ENCODE data around the gene CACNA2D2. TPM values are rescaled to one million over a fixed set of nuclear protein-coding genes. Genes with fewer than 3 reads are reported as not detected.

CACNA2D2 gene
- total and polyA plus RNA-seq, 2 donors (not counting 1 experiment from before 2014, with no cell fraction given): 0.06 TPM; not detected in 1

DNA sequence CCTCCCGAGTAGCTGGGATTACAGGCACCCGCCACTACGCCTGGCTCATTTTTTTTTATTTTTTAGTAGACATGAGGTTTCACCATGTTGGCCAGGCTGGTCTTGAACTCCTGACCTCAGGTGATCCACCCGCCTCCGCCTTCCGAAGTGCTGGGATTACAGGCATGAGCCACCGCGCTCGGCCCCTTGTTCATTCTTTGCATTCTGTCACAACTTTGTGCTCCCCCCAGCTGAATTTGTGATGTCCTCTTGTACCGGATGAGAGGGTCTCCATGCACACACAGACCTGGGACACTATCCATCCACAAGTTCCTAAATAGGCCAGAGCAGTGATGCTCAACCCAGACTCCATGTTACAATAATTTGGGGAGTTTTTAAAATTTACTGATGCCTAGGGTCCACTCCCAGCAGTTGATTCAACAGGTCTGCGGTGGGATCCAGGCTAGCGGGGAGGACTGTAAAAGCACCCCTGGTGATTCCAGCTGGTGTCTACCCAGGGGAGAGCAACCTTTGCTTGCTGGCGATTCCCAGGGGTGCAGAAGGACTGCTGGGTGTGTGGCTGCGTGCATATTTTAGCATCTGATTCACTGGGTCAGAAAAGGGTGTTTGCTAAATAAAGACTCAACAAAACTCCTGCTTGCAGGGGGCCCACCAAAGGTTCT, 163.8 kb downstream of the CACNA2D2 start:
- Histone ChIP-seq H3K27ac (ENCODE audit: insufficient read depth, low read length) (peak overlapping the region; percentile 82), H3K4me2 (ENCODE audit: extremely low read depth, insufficient read depth, low read length) (peak overlapping the region; percentile 90)

DNA sequence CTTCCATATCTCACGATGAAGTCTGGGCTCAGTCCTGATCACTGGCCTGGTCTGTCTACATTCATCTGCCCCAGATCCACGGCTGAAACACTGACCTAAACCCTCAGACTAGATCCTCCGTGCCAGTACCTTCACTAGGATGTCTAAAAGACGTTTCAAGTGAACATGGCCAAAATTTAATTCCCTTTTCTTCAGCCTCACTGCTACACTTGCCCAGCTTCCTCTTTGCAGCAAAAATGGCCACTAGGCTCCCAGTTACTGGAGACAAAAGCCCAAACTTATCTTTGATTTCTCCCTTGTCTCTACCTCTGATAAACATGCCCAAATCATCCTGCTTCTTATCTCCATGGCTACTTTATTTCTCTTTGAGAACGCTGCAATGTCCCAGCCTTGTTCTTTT, 164.5 kb downstream of the CACNA2D2 start:
- H3K9ac ChIP-seq (ENCODE audit: insufficient read depth, low read length): no peak overlapping the region
- H3K9me3 ChIP-seq (ENCODE audit: control insufficient read depth, insufficient read depth, low read depth, low read length): no peaks in the 10 kb centered on the region
- no peak for DNase-seq (ENCODE audit: low read depth in 2 of 2)
- no peaks in the 10 kb centered on the region for H3K27me3 ChIP-seq (ENCODE audit: control insufficient read depth, insufficient read depth, low read length)
- no peak overlapping the region for H2AFZ ChIP-seq (ENCODE audit: low read length)
- H3K4me2 ChIP-seq (ENCODE audit: extremely low read depth, insufficient read depth, low read length): no peak overlapping the region
- peaks cover 47% of the 10 kb centered on the region for H3K79me2 ChIP-seq (ENCODE audit: control insufficient read depth, insufficient read depth, low read length)
- H4K20me1 ChIP-seq (ENCODE audit: control insufficient read depth, extremely low read depth, insufficient read depth, low read length): no peaks in the 10 kb centered on the region
- H3K27ac ChIP-seq (ENCODE audit: insufficient read depth, low read length): no peak overlapping the region
- H3K4me3 ChIP-seq (replicated peaks in 1 of 4; ENCODE audit: control extremely low read depth in 1 of 4, insufficient read depth in 1 of 4, low read depth in 3 of 4, low read length in 4 of 4): peak overlapping the region in 1 of 4 experiments; percentile 10
- TF ChIP-seq, protein P1, sequence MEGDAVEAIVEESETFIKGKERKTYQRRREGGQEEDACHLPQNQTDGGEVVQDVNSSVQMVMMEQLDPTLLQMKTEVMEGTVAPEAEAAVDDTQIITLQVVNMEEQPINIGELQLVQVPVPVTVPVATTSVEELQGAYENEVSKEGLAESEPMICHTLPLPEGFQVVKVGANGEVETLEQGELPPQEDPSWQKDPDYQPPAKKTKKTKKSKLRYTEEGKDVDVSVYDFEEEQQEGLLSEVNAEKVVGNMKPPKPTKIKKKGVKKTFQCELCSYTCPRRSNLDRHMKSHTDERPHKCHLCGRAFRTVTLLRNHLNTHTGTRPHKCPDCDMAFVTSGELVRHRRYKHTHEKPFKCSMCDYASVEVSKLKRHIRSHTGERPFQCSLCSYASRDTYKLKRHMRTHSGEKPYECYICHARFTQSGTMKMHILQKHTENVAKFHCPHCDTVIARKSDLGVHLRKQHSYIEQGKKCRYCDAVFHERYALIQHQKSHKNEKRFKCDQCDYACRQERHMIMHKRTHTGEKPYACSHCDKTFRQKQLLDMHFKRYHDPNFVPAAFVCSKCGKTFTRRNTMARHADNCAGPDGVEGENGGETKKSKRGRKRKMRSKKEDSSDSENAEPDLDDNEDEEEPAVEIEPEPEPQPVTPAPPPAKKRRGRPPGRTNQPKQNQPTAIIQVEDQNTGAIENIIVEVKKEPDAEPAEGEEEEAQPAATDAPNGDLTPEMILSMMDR (conservative IDR thresholded peaks at IDR 0.05 in 1 of 2, IDR thresholded peaks at IDR 0.05 in 1 of 2; ENCODE audit: low read depth in 1 of 2, low read length in 2 of 2): no peak
- no peaks in the 10 kb centered on the region for H3K36me3 ChIP-seq (ENCODE audit: control insufficient read depth, insufficient read depth, low read length)
- H3K4me1 ChIP-seq (ENCODE audit: control insufficient read depth, extremely low read depth, insufficient read depth, low read length): peaks cover 17% of the 10 kb centered on the region

More for the DNA sequence above, 163.8 kb downstream of the CACNA2D2 start:
- Histone ChIP-seq H4K20me1 (ENCODE audit: control insufficient read depth, extremely low read depth, insufficient read depth, low read length) (no peaks in the 10 kb centered on the region), H3K9ac (ENCODE audit: insufficient read depth, low read length) (no peak overlapping the region), H3K36me3 (ENCODE audit: control insufficient read depth, insufficient read depth, low read length) (no peaks in the 10 kb centered on the region), H3K79me2 (ENCODE audit: control insufficient read depth, insufficient read depth, low read length) (peaks cover 41% of the 10 kb centered on the region), H3K9me3 (ENCODE audit: control insufficient read depth, insufficient read depth, low read depth, low read length) (no peaks in the 10 kb centered on the region), H3K4me3 (replicated peaks in 1 of 4; ENCODE audit: control extremely low read depth in 1 of 4, insufficient read depth in 1 of 4, low read depth in 3 of 4, low read length in 4 of 4) (peak overlapping the region; percentile 41 to 67 (median 58)), H2AFZ (ENCODE audit: low read length) (no peak overlapping the region), H3K4me1 (ENCODE audit: control insufficient read depth, extremely low read depth, insufficient read depth, low read length) (peaks cover 10% of the 10 kb centered on the region), H3K27me3 (ENCODE audit: control insufficient read depth, insufficient read depth, low read length) (no peaks in the 10 kb centered on the region)
- TF ChIP-seq, protein P1 (conservative IDR thresholded peaks at IDR 0.05 in 1 of 2, IDR thresholded peaks at IDR 0.05 in 1 of 2; ENCODE audit: low read depth in 1 of 2, low read length in 2 of 2): no peak
- no peak for TF ChIP-seq EZH2 (IDR thresholded peaks at IDR 0.05; ENCODE audit: low read length, missing control alignments)
- peak in 1 of 2 donors; percentile 47 for DNase-seq (ENCODE audit: low read depth in 2 of 2)

DNA sequence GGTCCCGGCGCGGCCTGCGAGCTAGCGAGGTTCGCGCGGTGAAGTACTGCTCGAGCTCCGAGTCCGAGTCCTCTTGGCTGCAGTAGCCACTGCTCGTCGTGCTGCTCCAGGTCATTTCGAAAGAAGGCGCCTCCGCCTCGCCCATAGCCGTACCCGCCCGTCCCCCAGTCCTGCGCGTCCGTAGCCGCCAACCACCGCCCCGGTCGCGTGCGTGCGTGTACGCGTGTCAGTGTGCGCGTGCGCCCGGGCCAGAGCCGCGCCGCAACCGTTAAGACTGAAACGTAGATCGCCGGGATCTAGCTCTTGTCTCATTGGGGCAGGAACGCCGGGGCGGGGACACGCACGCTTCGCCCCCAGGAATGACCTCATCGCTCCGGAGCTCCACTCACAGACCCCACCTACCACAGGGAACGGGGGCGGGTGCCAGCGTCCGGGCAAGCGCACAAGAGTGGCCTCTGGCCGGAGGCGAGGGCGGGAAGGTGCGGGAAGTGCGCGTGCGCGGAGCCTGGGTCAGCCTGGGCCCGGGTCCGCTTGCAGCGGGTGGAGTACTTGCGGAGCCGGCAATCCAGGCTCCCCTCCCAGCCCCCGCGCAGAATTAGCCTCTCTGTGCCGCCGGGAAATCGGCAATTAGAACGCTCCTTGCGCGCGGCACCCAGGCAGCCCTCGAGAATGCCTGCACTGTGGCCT, 166.1 kb downstream of the CACNA2D2 start:
- H3K9me3 ChIP-seq (ENCODE audit: control insufficient read depth, insufficient read depth, low read depth, low read length): no peaks in the 10 kb centered on the region
- H3K4me2 ChIP-seq (ENCODE audit: extremely low read depth, insufficient read depth, low read length): peak overlapping the region; percentile 76
- H2AFZ ChIP-seq (ENCODE audit: low read length): peak overlapping the region; percentile 55
- H3K27ac ChIP-seq (ENCODE audit: insufficient read depth, low read length): peak overlapping the region; percentile 97
- peaks cover 20% of the 10 kb centered on the region for H3K4me1 ChIP-seq (ENCODE audit: control insufficient read depth, extremely low read depth, insufficient read depth, low read length)
- TF ChIP-seq, protein P1 (conservative IDR thresholded peaks at IDR 0.05 in 1 of 2, IDR thresholded peaks at IDR 0.05 in 1 of 2; ENCODE audit: low read depth in 1 of 2, low read length in 2 of 2): no peak
- no peak for TF ChIP-seq EZH2 (IDR thresholded peaks at IDR 0.05; ENCODE audit: low read length, missing control alignments)
- H4K20me1 ChIP-seq (ENCODE audit: control insufficient read depth, extremely low read depth, insufficient read depth, low read length): no peaks in the 10 kb centered on the region
- H3K36me3 ChIP-seq (ENCODE audit: control insufficient read depth, insufficient read depth, low read length): no peaks in the 10 kb centered on the region
- H3K9ac ChIP-seq (ENCODE audit: insufficient read depth, low read length): peak overlapping the region; percentile 96
- peak; percentile 99 for DNase-seq (ENCODE audit: low read depth in 2 of 2)
- H3K79me2 ChIP-seq (ENCODE audit: control insufficient read depth, insufficient read depth, low read length): peaks cover 62% of the 10 kb centered on the region
- H3K27me3 ChIP-seq (ENCODE audit: control insufficient read depth, insufficient read depth, low read length): no peaks in the 10 kb centered on the region
- H3K4me3 ChIP-seq (replicated peaks in 1 of 4; ENCODE audit: control extremely low read depth in 1 of 4, insufficient read depth in 1 of 4, low read depth in 3 of 4, low read length in 4 of 4): peak overlapping the region; percentile 79 to 95 (median 88)

Data from fibroblast of lung (primary cell).